Measurements from ENCODE around the gene PDE4D.

PDE4D gene

DNA sequence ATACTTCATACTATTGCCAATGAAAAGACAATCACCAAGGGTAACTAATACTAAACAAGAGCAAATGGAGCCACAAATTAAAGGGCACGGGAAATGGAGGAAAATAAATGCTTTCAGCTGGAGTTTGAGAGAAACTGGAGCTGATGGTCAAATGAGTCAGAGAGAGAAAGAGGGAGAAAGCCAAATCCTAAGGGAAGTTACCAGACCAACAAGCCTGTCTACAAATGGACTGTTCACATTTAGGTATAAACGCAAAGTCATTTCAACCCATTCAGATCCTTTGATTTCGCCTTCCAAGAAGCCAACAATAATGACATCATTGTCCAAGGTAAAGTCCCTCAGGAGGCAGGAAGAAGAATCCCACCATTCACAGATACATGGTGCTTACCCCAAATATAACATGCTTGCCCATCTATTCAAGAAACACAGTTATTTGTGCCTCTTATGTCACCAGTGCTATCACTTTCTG lies 958.9 kb downstream of the PDE4D start:
- DNase-seq = no peak

DNA sequence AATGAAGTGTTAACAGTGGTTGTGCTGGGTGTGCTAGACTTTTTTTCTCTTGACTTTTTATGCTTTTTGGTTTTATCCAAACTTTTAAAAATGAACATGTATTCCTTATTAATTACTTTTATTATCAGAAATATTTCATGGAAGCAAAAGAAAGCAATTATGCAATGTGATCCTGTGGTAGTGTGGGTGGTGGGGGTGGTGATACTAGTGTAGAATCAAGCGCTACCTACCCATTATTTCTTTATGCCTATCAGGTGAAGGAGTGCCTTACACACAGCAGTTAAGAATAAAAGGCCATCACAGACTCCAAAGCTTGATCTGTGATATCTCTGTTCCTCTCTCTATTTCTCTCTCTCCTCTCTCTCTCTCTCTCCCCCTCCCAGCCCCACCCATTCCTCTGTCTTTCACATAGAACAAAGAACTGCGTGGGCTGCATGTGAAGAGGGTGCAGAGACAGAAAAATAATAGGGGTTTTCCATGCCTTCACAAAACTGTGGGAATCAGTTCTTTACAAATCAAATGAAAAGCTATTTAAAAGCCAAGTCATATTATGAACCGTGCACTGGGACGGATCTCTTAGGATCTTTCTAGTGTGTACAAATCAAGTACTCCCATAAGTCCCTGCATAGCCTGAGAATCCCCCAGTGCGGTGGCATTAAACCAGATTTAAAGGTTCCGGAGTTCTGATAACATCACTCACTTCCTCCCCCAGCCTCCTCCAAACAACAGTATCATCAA lies 959.5 kb downstream of the PDE4D start:
- no peak for DNase-seq

DNA sequence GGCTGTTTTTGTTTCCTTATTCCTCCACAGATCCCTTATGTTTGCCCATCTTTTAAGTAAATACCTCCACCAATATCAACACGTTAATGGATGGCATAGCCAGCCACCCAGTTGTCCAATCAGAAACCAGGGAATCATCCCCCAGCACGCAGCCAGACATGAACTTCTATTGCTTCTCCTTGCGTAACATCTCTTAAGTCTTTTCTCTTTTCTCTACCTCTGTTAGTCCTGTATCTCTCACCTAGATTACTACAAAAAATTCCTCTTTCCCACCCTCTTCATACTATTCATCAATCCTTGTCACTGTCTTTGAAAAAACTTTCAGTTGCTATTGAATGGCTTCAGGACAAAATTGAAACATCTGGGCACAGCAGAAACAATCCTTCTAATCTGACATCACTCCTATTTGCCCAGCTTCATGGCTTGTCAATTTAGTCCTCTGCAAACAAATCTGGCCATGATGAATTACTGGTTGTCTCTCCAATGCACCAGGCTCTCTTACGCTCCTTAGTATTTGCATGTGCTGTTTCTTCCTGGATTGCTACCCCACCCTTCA lies 961.4 kb downstream of the PDE4D start:
- no peak for DNase-seq

DNA sequence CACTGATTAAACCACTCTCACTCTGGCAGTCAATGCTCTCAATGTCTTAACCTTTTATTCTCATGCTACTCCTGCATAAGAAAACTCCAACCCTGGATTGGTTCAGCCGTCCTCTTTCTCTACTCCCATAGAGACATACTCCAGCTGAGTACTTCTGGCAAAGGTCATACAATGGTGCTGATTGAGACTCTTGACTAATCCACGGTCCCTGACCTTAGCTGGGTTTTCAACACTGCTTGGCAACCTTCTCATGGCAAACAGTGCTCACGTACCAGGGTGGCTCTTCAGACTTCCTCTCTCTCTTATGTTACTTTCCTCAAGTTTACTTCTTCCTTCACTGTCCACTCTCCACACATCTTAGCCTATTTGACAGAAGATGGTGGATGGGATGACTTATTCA lies 963.0 kb downstream of the PDE4D start:
- no peak for DNase-seq

DNA sequence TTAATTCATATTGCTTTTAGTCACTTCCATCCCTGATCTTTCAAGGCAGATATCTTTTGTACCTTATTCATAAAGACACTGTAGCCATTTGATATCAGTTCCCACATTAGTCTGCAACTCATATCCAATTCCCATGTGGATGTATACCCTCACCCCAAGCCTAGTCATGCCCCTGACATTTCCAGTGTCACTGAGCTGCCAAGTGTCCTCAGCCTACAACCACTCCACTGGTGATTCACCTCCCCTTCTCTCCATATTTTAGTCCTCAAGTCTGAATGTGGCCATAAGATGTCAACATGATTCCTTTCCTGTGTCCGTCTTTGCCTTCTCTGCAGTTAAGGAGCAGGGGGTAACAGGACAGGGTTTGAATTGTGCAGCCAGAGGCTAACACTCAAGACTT lies 963.8 kb downstream of the PDE4D start:
- no peak for DNase-seq

DNA sequence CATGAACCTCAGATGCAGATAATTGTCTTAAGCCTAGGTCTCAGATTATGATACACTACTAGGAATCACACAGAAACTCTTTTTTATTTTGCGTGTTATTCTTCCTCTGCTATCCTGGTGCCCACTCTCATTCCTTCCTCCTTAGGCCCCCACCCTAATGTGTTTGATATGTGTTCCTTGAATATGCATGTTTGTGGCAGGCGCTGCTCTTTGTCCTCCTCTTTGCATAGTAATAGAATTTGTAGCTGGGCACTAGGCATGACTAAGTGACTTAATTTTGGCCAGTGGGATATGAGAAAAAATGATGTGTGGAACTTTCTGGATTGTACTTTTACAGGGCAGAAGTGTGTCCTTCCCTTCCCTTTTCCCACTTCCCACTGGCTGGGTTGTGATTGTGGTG lies 965.6 kb downstream of the PDE4D start:
- DNase-seq = no peak

DNA sequence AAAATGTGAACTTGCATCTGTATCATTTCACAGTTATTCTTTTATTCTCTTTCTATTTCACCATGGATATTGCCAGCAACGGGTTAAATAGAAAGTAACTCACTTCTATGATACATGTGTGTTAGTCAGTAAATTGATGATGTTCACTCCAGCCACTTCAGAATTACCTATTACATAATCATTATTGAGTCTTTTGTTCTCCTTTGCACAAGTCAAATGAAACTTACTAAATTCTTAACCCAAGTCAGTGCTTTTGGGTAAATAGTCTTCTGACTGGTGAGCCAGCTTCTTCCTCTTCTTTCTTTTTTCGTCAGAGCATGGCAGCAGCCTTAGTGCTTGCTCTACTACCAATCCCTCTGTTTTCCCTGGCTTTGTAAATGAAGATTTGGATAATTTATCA lies 966.3 kb downstream of the PDE4D start:
- DNase-seq = no peak

DNA sequence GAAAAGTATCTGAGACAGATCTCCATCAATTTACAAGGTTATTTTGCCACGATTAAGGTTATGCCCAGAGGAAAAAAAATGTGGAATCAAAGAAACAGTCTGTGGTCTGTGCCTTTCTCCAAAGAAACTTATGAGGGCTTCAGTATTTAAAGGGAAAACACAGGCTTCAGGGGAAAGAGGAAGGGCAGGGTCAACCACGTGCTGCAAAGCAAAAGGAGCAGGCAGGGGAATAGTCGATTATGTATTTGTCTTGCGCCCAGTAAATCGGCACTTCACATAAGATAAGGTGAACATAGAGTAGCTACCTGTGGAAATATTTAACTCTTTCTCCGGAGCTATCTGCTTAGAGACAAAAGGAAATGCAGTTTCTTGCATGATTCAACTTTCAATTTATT lies 967.0 kb downstream of the PDE4D start:
- no peak for DNase-seq

DNA sequence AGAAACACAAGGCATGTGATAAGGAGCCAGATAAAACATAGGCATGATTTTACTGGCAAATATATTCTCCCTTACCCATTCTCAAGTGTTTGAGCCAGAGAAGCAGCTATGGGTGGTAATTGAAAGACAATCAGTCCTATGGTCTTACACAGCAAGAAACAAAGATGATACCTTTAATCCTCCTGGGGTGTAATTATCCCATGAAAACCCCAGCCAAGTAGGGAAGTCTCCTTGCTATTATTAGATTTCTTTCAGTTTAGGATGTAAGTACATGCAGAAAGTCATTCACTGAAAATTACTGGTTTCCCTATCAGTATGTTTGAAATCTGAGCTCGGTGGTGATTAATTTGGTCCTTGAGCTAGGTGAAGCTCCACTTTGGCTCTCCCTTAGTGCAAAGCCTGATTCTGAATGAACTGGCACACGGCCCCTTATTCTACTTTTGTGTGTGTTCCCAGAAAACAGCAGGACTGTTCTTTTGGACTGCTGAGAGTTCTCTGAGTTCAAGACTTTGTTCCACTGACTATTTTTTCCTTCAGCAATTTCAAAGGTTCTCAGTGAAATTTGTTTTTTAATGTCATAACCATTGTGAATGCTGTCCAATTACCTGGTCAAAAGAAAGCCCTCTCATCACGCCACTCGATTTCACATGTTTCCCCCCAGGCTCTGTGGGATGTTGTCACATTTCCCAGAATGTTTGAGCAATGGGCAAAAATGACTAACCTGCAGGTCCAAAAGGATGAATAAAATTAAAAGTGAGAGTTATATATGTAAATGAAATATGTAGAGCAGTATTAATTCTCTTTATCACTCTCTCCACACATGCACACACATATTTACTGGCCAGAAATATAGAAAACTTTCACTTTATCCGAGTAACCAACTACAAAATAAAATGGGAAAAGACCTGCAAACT lies 967.6 kb downstream of the PDE4D start:
- no peak for DNase-seq

DNA sequence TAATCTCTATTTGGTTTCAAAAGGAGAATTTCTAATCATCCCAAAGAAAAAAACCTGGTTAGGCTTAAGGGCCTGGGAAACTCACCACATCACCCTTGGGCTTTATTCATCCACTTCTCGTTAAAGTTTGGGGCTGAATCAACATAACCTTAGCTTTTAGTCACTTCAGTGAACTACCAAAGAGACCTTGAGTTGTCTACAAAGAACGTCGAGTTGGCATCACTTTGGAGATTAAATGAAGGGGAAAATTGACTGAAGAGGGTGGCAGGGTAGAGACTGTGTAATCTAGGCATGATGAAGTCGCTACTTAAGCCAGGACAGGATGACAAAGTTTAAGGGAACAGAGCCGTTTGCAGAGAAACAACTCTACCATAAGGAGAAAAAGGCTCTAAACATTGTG lies 969.2 kb downstream of the PDE4D start:
- no peak for DNase-seq

DNA sequence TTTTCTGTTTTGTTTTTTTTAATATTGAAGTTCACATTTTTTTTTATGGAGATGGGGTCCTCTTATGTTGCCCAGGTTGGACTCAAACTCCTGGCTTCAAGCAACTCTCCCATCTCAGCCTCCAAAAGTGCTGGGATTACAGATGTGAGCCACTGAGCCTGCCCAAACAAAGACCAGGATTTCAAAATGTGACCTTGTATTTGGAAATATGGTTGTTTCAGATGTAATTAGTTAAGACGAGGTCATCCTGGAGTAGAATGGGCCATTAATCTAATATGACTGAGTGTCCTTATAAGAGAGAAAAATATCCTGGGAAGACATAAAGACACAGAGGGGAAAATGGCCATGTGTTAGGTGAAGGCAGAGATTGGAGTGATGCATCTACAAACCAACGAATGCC lies 970.2 kb downstream of the PDE4D start:
- DNase-seq = no peak

DNA sequence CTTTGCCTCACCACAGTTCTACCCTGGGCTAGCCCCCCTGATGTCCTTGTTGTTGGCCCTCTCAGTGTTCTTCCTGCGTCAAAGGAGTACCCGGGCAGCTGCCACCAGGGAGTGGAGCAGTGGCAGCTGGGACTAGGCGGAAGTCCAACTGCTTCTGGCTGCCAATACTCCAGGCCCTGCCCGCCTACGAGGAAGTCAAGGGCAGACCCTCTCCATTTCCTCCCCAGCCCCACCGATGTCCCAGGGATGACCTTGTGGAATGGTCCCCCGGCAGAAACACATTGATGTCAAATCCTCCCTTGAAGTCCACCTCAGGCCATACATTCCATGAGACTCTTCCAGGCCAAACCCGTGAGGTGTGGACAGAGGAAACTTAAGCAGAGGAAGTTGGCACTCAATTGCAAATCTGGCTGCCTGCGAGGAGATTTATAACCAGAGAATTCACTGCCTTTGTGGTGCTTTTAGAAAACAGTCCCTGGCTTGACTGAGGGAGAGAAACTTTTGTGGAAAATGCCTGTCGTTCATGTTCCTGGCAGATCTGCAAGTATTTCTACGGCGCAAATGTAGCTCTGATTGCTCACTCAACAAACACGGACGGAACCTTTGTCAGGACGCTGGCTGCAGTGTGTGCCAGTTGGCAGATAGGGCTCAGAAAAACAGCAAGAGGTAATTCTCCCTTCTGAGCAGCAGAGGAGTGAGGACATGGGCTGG lies 970.9 kb downstream of the PDE4D start:
- no peak for DNase-seq

DNA sequence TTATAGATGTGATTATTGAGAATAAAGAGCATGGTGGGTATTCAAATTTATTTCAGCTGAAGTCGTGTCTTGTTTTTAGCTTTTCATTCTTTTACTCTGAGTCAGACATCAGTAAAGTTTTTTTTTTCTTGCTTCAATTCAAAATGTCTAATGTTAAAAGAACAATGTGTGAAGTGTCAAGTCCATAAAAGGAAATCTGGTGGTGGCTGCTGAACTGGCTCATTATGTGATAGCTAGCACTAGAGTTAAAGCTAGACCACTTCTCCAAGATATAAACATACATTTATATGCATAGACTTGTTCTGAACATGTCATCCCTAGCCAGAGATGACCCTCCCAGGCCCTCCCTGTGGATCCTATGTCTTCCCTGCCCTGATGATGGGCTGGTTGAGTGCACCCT lies 972.4 kb downstream of the PDE4D start:
- no peak for DNase-seq

DNA sequence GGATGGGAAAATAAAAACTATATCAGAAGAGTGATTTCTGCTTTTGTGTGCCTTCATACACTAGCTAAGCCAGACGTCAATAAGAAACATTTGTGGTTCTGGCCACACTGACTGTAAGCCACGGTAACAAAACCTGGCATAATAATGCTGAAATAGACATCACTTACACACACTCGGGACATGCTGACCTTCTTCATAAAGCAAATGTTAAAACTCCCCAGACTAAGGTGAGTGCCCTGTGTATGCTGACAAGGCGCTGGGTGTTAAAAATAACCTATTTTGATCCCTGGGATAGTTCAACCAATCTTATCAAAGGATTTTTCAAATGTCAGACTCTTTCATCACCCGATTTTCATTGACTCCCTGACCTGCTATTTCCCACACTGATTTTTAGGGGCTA lies 973.7 kb downstream of the PDE4D start:
- no peak for DNase-seq

All from bone marrow (tissue), 2 donors.